Muscle of leg (tissue), 11 donors: Measurements from ENCODE around the gene NT5DC3. TPM values are rescaled to one million over a fixed set of nuclear protein-coding genes. Genes with fewer than 3 reads are reported as not detected.

Experiments used
- DNase-seq: peaks from one replicate; pipeline ENCODE4 v3.0.0; 2013
- H3K27ac ChIP-seq: one replicate; pipeline ENCODE4 v1.5.1; 2013; ENCODE audit warnings: mild to moderate bottlenecking, low read length, control low read depth
- H3K27me3 ChIP-seq: one replicate; pipeline ENCODE4 v1.6.1; 2013; ENCODE audit warnings: low read length; ENCODE audit not compliant: control insufficient read depth, insufficient read depth
- H3K36me3 ChIP-seq: one replicate; pipeline ENCODE4 v1.6.1; 2013; ENCODE audit warnings: low read length; ENCODE audit not compliant: control insufficient read depth, insufficient read depth
- H3K4me1 ChIP-seq: one replicate; pipeline ENCODE4 v1.6.1; 2013; ENCODE audit warnings: low read length; ENCODE audit not compliant: control insufficient read depth, insufficient read depth
- H3K4me3 ChIP-seq: one replicate; pipeline ENCODE4 v1.5.1; 2013; ENCODE audit warnings: low read length, control low read depth
- H3K9me3 ChIP-seq: replicated peaks from 2 replicates; pipeline ENCODE4 v1.6.1; 2013; ENCODE audit warnings: low read depth, low read length; ENCODE audit not compliant: control insufficient read depth
- WGBS: methylation state at CpG from one replicate; pipeline ENCODE4 v1.1.5; 2013; ENCODE audit warnings: missing lambda C conversion rate; ENCODE audit not compliant: insufficient coverage; 5-methylcytosine and 5-hydroxymethylcytosine counted together
- polyA plus RNA-seq, 8 donors: library from polyadenylated mRNA; unstranded; fragments of 120-200 nt; gene quantifications; one replicate each; pipeline versions ENCODE4 v1.2.1 to v1.2.3, GENCODE V29; 2013; ENCODE audit warnings: inconsistent platforms in 1 of 8, low replicate concordance in 1 of 8; ENCODE audit not compliant: insufficient read length in 8 of 8, insufficient read depth in 1 of 8
- total RNA-seq: library from RNA; stranded (reverse); fragments of 120-200 nt; gene quantifications from one replicate; pipeline ENCODE4 v1.2.4, GENCODE V29; 2013

Gene NT5DC3
- total and polyA plus RNA-seq, 9 donors = 4.6 to 8.7 (median 7.1) TPM

- H3K4me1 ChIP-seq = no peaks in the 10 kb centered on the region
- WGBS = no CpG with 5 or more reads among the region's 8 CpGs
- DNase-seq = no peak
- no peak overlapping the region for H3K4me3 ChIP-seq
- no peak overlapping the region for H3K27ac ChIP-seq
- H3K36me3 ChIP-seq = no peaks in the 10 kb centered on the region
- no peaks in the 10 kb centered on the region for H3K9me3 ChIP-seq
- no peaks in the 10 kb centered on the region for H3K27me3 ChIP-seq
Measured at GRCh38 chr12:103855896-103856657, 15.0 kb upstream of the NT5DC3 start.

DNA sequence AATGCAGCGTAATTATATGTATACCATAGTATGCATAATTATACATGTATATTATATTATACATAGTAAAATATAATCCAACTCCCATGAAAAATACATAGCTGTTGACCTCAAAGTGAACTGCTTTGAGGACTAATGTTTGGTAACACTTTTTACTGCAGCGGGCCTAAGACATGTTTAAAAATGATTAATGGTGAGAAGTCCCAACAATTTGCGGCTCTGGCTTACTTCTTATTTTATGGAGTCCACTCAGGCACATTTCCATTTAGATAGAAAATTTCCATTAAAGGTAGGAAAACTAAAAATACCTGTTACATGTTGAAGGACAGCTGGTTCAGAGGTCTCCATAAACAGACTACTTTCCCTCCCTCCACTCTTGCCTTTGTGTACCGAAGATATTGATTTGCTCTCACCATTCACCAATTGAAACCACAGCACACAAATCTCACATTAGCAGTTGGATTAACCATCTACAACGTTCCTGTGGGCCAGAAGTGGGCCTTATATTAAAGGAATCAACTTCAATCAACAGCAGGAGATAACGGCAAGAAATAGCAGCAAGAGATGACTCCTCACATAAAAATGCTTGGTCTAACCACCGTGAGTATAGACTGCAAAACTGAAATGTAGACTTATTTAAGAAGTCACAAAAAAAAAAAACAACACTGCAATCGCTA lies 14.1 kb upstream of the NT5DC3 start:
- H3K4me3 ChIP-seq = no peak overlapping the region
- H3K27ac ChIP-seq = no peak overlapping the region
- H3K4me1 ChIP-seq = no peaks in the 10 kb centered on the region
- H3K36me3 ChIP-seq = no peaks in the 10 kb centered on the region
- DNase-seq = no peak
- no peaks in the 10 kb centered on the region for H3K27me3 ChIP-seq
- H3K9me3 ChIP-seq = no peaks in the 10 kb centered on the region
- 80% methylated on average over 2 of the region's 8 CpGs for WGBS

DNA sequence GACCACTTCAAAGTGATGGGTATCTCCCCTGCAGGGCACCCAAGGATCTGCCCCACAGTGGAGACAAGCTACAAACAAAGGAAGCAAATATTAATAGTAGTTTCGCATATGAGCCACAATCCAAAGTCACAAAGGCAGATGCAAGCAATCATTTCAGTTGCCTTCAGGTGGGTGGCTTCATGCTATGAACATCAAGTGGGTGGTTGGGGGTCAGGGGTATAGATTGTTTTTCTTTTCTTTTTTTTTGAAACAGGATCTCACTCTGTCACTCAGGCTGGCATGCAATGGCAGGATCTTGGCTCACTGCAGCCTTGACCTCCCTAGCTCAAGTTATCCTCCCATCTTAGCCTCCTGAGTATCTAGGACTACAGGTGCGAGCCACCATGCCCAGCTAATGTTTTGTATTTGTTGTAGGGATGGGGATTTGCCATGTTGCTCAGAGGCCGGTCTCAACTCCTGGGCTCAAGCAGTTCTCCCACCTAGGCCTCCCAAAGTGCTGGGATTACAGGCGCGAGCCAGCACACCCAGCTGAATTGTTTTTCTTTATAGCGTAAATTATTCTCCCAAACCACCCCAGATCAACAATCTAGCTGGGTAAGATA lies 13.4 kb upstream of the NT5DC3 start:
- Histone ChIP-seq H3K4me1 (no peaks in the 10 kb centered on the region), H3K27ac (no peak overlapping the region)
- DNase-seq = no peak

DNA sequence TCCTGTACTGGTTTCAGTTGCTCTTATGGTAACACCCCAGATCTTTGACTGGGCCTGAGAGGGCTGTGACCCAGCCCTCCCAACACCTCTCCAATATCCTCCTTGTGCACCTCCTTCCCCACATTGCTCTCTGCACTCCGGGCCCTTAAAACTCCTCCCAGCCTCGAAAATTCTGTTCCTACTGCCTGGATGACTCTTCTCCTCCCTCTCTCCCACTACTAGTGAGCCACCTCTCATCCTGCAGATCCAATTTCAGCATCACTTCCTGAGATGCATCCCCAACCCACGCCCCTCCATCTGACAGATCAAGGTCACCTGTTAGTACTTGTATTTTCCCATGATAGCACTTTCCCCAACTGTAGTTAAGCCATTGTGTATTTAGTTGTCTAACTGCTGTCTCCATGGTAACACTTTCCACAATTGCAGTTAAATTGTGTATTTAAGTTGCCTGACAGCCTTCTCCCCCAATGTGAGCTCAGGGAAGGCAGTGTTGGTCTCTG lies 11.5 kb upstream of the NT5DC3 start:
- WGBS = 24% methylated on average over 2 of the region's 3 CpGs
- H3K4me1 ChIP-seq = no peaks in the 10 kb centered on the region
- H3K27me3 ChIP-seq = no peaks in the 10 kb centered on the region
- H3K9me3 ChIP-seq = no peaks in the 10 kb centered on the region
- H3K4me3 ChIP-seq = no peak overlapping the region
- DNase-seq = peak; percentile 65
- no peaks in the 10 kb centered on the region for H3K36me3 ChIP-seq
- H3K27ac ChIP-seq = no peak overlapping the region

More for the DNA sequence above, 13.4 kb upstream of the NT5DC3 start:
- no peaks in the 10 kb centered on the region for H3K27me3 ChIP-seq
- H3K9me3 ChIP-seq = no peaks in the 10 kb centered on the region
- H3K4me3 ChIP-seq = no peak overlapping the region
- 86% methylated on average over 1 of the region's 6 CpGs for WGBS
- H3K36me3 ChIP-seq = no peaks in the 10 kb centered on the region

GRCh38 chr12:103851127-103851526 lies 10.1 kb upstream of the NT5DC3 start:
- Histone ChIP-seq H3K4me1 (no peaks in the 10 kb centered on the region), H3K9me3 (no peaks in the 10 kb centered on the region), H3K36me3 (no peaks in the 10 kb centered on the region), H3K4me3 (no peak overlapping the region), H3K27me3 (no peaks in the 10 kb centered on the region), H3K27ac (no peak overlapping the region)
- no CpG with 5 or more reads among the region's 1 CpG for WGBS
- DNase-seq = no peak

DNA sequence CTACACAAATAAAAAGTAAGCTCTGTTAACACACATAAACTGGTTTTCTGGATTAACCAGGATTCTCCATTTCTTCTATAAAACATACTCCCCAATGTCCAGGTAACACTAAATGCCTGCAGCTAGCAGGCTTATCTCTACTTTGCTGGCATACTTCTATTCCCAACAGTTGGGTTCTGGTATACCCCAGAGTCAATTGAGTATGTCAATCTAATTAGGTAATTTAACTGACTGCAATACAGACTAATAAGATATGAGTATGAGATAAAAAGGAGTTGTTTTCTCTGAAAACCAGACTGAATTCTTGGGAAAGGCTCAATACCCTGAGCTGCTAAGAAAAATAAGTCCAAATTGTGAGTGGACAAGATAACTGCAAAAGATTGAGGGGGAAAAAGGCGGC lies 9.4 kb upstream of the NT5DC3 start:
- Histone ChIP-seq H3K9me3 (no peaks in the 10 kb centered on the region), H3K27me3 (no peaks in the 10 kb centered on the region), H3K4me3 (no peak overlapping the region), H3K27ac (no peak overlapping the region), H3K36me3 (no peaks in the 10 kb centered on the region), H3K4me1 (no peaks in the 10 kb centered on the region)
- no peak for DNase-seq
- no CpG with 5 or more reads among the region's 1 CpG for WGBS

DNA sequence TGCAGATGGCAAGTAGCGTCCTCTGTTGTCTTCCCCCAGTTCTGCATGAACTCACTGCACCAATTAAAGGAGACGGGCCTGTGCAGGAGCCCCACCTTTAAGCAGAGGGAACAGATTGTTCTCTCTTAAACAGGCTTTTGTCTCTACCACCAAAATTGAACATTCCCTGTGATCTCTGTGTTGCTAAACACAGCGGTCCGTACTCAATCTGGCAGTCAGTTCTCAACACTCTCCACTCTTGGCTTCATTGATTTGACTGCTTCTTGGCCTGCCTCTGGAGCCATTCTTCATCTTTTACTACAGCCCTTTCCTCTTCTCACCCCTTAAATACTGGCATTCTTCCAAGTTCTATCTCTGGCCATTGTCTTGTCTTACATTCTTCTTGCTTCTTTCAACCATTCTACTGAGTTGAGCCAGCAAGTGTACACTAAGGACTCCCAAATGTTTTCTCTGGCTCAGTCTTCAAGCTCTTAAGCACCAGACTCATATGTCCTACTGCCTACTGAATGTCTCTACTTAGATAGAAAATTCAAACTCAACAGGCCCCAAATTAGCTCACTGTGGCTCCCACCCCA lies 8.0 kb upstream of the NT5DC3 start:
- no peaks in the 10 kb centered on the region for H3K36me3 ChIP-seq
- no peak overlapping the region for H3K4me3 ChIP-seq
- H3K27me3 ChIP-seq = no peaks in the 10 kb centered on the region
- H3K27ac ChIP-seq = no peak overlapping the region
- WGBS = 69% methylated on average over 4 of the region's 4 CpGs
- H3K9me3 ChIP-seq = no peaks in the 10 kb centered on the region
- H3K4me1 ChIP-seq = no peaks in the 10 kb centered on the region
- peak; percentile 47 for DNase-seq

DNA sequence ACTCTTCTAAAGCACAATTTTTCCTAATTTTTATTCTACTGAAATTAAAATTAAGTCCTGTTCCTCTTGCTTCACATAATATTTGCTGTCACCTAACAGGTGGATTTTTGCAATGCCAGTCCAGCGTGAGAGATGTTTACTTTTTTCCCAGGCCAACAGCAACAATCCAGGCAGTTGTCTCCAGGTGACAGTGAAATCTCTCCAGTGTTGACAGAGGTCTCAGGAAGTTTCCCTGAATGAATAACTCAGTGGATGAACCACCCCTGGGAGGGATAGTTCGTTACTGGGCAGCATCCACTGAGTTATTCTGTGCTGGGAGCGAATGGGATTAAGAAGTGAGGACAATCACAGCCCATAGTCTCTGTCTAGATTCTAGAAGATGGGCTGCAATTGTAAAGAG lies 7.1 kb upstream of the NT5DC3 start:
- DNase-seq = no peak
- 83% methylated on average over 2 of the region's 3 CpGs for WGBS
- H3K27ac ChIP-seq = no peak overlapping the region
- H3K27me3 ChIP-seq = no peaks in the 10 kb centered on the region
- no peaks in the 10 kb centered on the region for H3K4me1 ChIP-seq
- no peaks in the 10 kb centered on the region for H3K9me3 ChIP-seq
- H3K4me3 ChIP-seq = no peak overlapping the region
- no peaks in the 10 kb centered on the region for H3K36me3 ChIP-seq

GRCh38 chr12:103846415-103846814 lies 5.4 kb upstream of the NT5DC3 start:
- DNase-seq = no peak
- WGBS = 76% methylated on average over 3 of the region's 4 CpGs
- Histone ChIP-seq H3K36me3 (no peaks in the 10 kb centered on the region), H3K27ac (no peak overlapping the region), H3K9me3 (no peaks in the 10 kb centered on the region), H3K4me3 (no peak overlapping the region), H3K4me1 (peaks cover 5% of the 10 kb centered on the region), H3K27me3 (no peaks in the 10 kb centered on the region)

DNA sequence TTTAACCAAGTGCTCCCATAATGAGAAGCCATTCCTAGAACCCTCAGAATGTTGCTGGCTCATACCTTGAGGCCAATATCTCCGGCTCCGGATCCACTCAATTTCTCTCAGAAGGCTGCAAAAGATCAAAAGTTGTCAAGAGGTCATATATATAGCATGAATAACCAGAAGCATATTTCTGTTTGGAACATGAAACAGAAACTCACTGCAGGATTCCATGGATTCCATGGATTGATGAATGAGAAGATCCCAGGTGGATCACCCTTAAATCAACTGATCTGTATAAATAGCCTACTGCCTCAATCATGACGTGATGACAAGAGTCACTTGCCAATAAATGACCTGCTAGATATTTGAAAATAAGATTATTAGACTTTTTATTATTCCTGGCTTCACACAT lies 3.3 kb upstream of the NT5DC3 start:
- H3K27me3 ChIP-seq = peaks cover 3% of the 10 kb centered on the region
- DNase-seq = no peak
- no peak overlapping the region for H3K4me3 ChIP-seq
- H3K27ac ChIP-seq = no peak overlapping the region
- no CpG with 5 or more reads among the region's 3 CpGs for WGBS
- no peaks in the 10 kb centered on the region for H3K9me3 ChIP-seq
- H3K4me1 ChIP-seq = peaks cover 15% of the 10 kb centered on the region
- H3K36me3 ChIP-seq = no peaks in the 10 kb centered on the region
